ENCODE measurements around the gene PHF5A.

- TF ChIP-seq TAF1 (IDR thresholded peaks at IDR 0.05; ENCODE audit: borderline replicate concordance, low read depth, low read length) (no peak), POLR2AphosphoS5 (IDR thresholded peaks at IDR 0.05; ENCODE audit: low read depth, low read length) (no peak)
Observed at GRCh38 chr22:41425660-41426365, 42.7 kb downstream of the PHF5A start.

Data from GM12892 (cell line).